HepG2 (cell line): ENCODE data around the gene CACNA1C. TPM values are rescaled to one million over a fixed set of nuclear protein-coding genes. Genes with fewer than 3 reads are reported as not detected.

Source experiments
- ATAC-seq: fragments of 200-7000 bp; cut with Tn5 transposase; 3 replicates; pipeline ENCODE4 v1.9.1; 2020; ENCODE audit warnings: mild to moderate bottlenecking, moderate library complexity
- BruUV-seq: library from RNA; stranded (reverse); fragments of 400-500 nt; replicated peaks from 2 replicates; lab custom pipeline; 2021; lab: Mats Ljungman, UMichigan
- CTCF ChIA-PET: fragments of 300-600 bp; formaldehyde crosslinking; extraction: SDS; loops from one replicate; lab custom pipeline; 2021; ENCODE audit warnings: low total read pairs, inconsistent platforms, low intra/inter-chr PET ratio; lab: Yijun Ruan, JAX
- POLR2A ChIA-PET: fragments of 350-600 bp; sonication (Branson Sonifier 250); formaldehyde crosslinking; loops from one replicate; lab custom pipeline; 2020; ENCODE audit warnings: antibody characterized with exemption, inconsistent platforms; lab: Yijun Ruan, JAX
- DNase-seq: peaks from one replicate; pipeline ENCODE4 v3.0.0-alpha.2; 2015; ENCODE audit warnings: low spot score
- FAIRE-seq: peaks from 3 replicates; lab custom pipeline; 2011; peaks lifted over from hg19 to GRCh38; lab: Jason Lieb, UNC
- H2AFZ ChIP-seq: one replicate; pipeline ENCODE4 v1.6.1; 2011; ENCODE audit warnings: low read length, inconsistent platforms
- H3K27ac ChIP-seq: fragments of 300-600 bp; 3 replicates; pipeline ENCODE4 v1.8.0; 2011; ENCODE audit warnings: mixed run types, mild to moderate bottlenecking, mixed read lengths, low read length, inconsistent platforms; ENCODE audit not compliant: insufficient read depth; ENCODE audit errors: extremely low read length
- H3K27me3 ChIP-seq, 2 experiments: fragments of 200-600 bp in 1 of 2; 2 replicates in 1 of 2; 3 replicates in 1 of 2; pipeline versions ENCODE4 v1.6.0 to v1.8.0; 2011; ENCODE audit warnings: low read length in 2 of 2, mild to moderate bottlenecking in 2 of 2, moderate library complexity in 2 of 2, inconsistent platforms in 1 of 2; ENCODE audit not compliant: insufficient read depth in 2 of 2, control insufficient read depth in 1 of 2
- H3K36me3 ChIP-seq, 2 experiments: fragments of 200-600 bp in 1 of 2; replicated peaks in 1 of 2; 2 replicates in 1 of 2; 3 replicates in 1 of 2; pipeline versions ENCODE4 v1.5.1 to v1.8.0; 2011; ENCODE audit warnings: low read length in 2 of 2, inconsistent platforms in 1 of 2; ENCODE audit not compliant: insufficient read depth in 2 of 2, control insufficient read depth in 1 of 2
- H3K4me1 ChIP-seq: 2 replicates; pipeline ENCODE4 v1.5.1; 2012; ENCODE audit warnings: low read length, inconsistent platforms; ENCODE audit not compliant: insufficient read depth
- H3K4me2 ChIP-seq: 2 replicates; pipeline ENCODE4 v1.6.0; 2011; ENCODE audit warnings: low read depth, low read length, inconsistent platforms
- H3K4me3 ChIP-seq, 3 experiments: fragments of 200-600 bp in 1 of 3; sonication (generic), shearing (Covaris generic) in 1 of 3; replicated peaks in 1 of 3; 2 replicates each; pipeline ENCODE4 v1.5.1; 2011 to 2016; ENCODE audit warnings: low read length in 3 of 3, inconsistent platforms in 2 of 3, low read depth in 2 of 3, mild to moderate bottlenecking in 2 of 3, control low read depth in 1 of 3, mixed read lengths in 1 of 3; ENCODE audit not compliant: insufficient read depth in 1 of 3
- H3K79me2 ChIP-seq: one replicate; pipeline ENCODE4 v1.6.1; 2011; ENCODE audit warnings: low read length, inconsistent platforms; ENCODE audit not compliant: insufficient read depth
- H3K9ac ChIP-seq: 2 replicates; pipeline ENCODE4 v1.6.0; 2011; ENCODE audit warnings: mild to moderate bottlenecking, low read depth, low read length, inconsistent platforms; ENCODE audit not compliant: insufficient read depth
- H3K9me3 ChIP-seq: 2 replicates; pipeline ENCODE4 v1.5.1; 2012; ENCODE audit warnings: mild to moderate bottlenecking, low read length
- H4K20me1 ChIP-seq: 2 replicates; pipeline ENCODE4 v1.6.0; 2011; ENCODE audit warnings: inconsistent platforms, mild to moderate bottlenecking, low read length, moderate library complexity; ENCODE audit not compliant: insufficient read depth
- AHR ChIP-seq: IDR thresholded peaks from 2 replicates; pipeline ENCODE4 v1.6.1; 2018; ENCODE audit warnings: missing genetic modification reagents, missing compliant biosample characterization
- GATA4 ChIP-seq: sonication (generic); IDR thresholded peaks from 2 replicates; pipeline ENCODE4 v1.6.1; 2016; ENCODE audit warnings: antibody characterized with exemption, low read depth, borderline replicate concordance
- MBD4 ChIP-seq: IDR thresholded peaks from 2 replicates; pipeline ENCODE4 v1.6.1; 2012; ENCODE audit warnings: low read length, inconsistent platforms, borderline replicate concordance
- NAIF1 ChIP-seq: sonication (generic); formaldehyde crosslinking; IDR thresholded peaks from 2 replicates; pipeline ENCODE4 v1.5.0; 2020; ENCODE audit warnings: mild to moderate bottlenecking, missing genetic modification reagents, borderline replicate concordance
- SMARCC2 ChIP-seq: fragments of 450-650 bp; IDR thresholded peaks from 2 replicates; pipeline ENCODE4 v1.6.1; 2017; ENCODE audit warnings: antibody characterized with exemption, mild to moderate bottlenecking
- SPEN ChIP-seq: sonication (generic); formaldehyde crosslinking; IDR thresholded peaks from 2 replicates; pipeline ENCODE4 v1.5.1; 2020; ENCODE audit warnings: low read depth, mild to moderate bottlenecking, missing genetic modification reagents
- YEATS4 ChIP-seq: sonication (generic); formaldehyde crosslinking; IDR thresholded peaks from 2 replicates; pipeline ENCODE4 v1.4.0; 2020; ENCODE audit warnings: missing genetic modification reagents, borderline replicate concordance
- ZBTB20 ChIP-seq: sonication (generic); formaldehyde crosslinking; IDR thresholded peaks from 2 replicates; pipeline ENCODE4 v1.8.1; 2023; ENCODE audit warnings: missing genetic modification reagents, low read depth, mild to moderate bottlenecking, borderline replicate concordance
- ZBTB34 ChIP-seq: sonication (generic); formaldehyde crosslinking; IDR thresholded peaks from 2 replicates; pipeline ENCODE4 v1.8.0; 2022; ENCODE audit warnings: mild to moderate bottlenecking, missing genetic modification reagents
- ZNF318 ChIP-seq: sonication (generic); formaldehyde crosslinking; IDR thresholded peaks from 2 replicates; pipeline ENCODE4 v1.4.0; 2020; ENCODE audit warnings: mild to moderate bottlenecking, missing genetic modification reagents
- ZNF460 ChIP-seq: sonication (generic); formaldehyde crosslinking; IDR thresholded peaks from 2 replicates; pipeline ENCODE4 v1.5.1; 2020; ENCODE audit warnings: missing genetic modification reagents, mild to moderate bottlenecking, borderline replicate concordance
- ZNF790 ChIP-seq: sonication (generic); formaldehyde crosslinking; IDR thresholded peaks from 2 replicates; pipeline ENCODE4 v1.8.0; 2022; ENCODE audit warnings: missing genetic modification reagents, mild to moderate bottlenecking, borderline replicate concordance
- WGBS: methylation state at CpG from one replicate; pipeline ENCODE4 v1.1.6; 2017; ENCODE audit warnings: low lambda C conversion rate; 5-methylcytosine and 5-hydroxymethylcytosine counted together
- in situ Hi-C: cut with HindIII; loops from 2 replicates; pipeline ENCODE4 v1.10.0; 2017; ENCODE audit warnings: low pct_unique_long_range_greater_than_20kb; ENCODE audit not compliant: extremely low pct_ligation_motif_present
- intact Hi-C: fragments of 100-400 bp; cut with micrococcal nuclease; formaldehyde crosslinking; loops from one replicate; pipeline ENCODE4 v1.10.0; 2022; ENCODE audit not compliant: unreplicated experiment
- polyA plus RNA-seq, 8 experiments: library from polyadenylated mRNA; depleted of rRNA in 3 of 8; stranded (reverse) in 7 of 8; unstranded in 1 of 8; fragments of >200 nt; fragmentation: Illumina TruSeq in 4 of 8; extraction: Trizol in 4 of 8; gene quantifications; 2 replicates each; pipeline versions ENCODE4 v1.2.1 to v1.2.3, GENCODE V29; 2011 to 2016; ENCODE audit warnings: low read depth in 4 of 8, missing spikeins in 1 of 8, mixed read lengths in 1 of 8; ENCODE audit not compliant: insufficient read depth in 1 of 8
- total RNA-seq, 5 experiments: library from RNA; depleted of rRNA; stranded (reverse); fragments of >200 nt; fragmentation: Illumina TruSeq; extraction: Trizol; gene quantifications; 2 replicates each; pipeline ENCODE4 v1.2.3, GENCODE V29; 2016; ENCODE audit warnings: low read depth in 1 of 5

Gene CACNA1C
- total and polyA plus RNA-seq, 2 of the 13 experiments (the other 11 are each of a cell fraction or from before 2014, with no cell fraction given) = not detected

GRCh38 chr12:2057795-2058408, 5.1 kb downstream of the CACNA1C start (continued):
- TF ChIP-seq ZBTB34 (CRISPR knock-in tag) = no peak

GRCh38 chr12:2058837-2059236, 6.0 kb downstream of the CACNA1C start:
- Histone ChIP-seq H3K27me3 (peaks cover 1 to 84% of the 10 kb centered on the region in 2 experiments), H3K27ac (no peak overlapping the region), H2AFZ (no peak overlapping the region), H4K20me1 (no peaks in the 10 kb centered on the region), H3K4me3 (no peak overlapping the region), H3K9ac (no peak overlapping the region), H3K79me2 (no peaks in the 10 kb centered on the region), H3K9me3 (no peaks in the 10 kb centered on the region), H3K4me1 (no peaks in the 10 kb centered on the region), H3K36me3 (no peaks in the 10 kb centered on the region), H3K4me2 (no peak overlapping the region)
- no peak for DNase-seq
- intact Hi-C loops = no loop called here
- CTCF ChIA-PET = no interaction called here
- no TSS peak for BruUV-seq
- FAIRE-seq = no peak
- in situ Hi-C loops = loop anchor here (5.0 to 10.0 kb wide), 2 partner anchors 223 to 526 kb away; no protein-coding TSS in a partner anchor
- WGBS = 7% methylated on average over 5 of the region's 6 CpGs
- POLR2A ChIA-PET = no interaction called here
- no peak for ATAC-seq
- TF ChIP-seq ZBTB20 (CRISPR knock-in tag) (no peak), ZNF460 (no peak), ZNF318 (CRISPR knock-in tag) (no peak), YEATS4 (no peak), SMARCC2 (no peak), NAIF1 (no peak), AHR (no peak), MBD4 (no peak), SPEN (CRISPR knock-in tag) (no peak), ZNF790 (CRISPR knock-in tag) (no peak), GATA4 (no peak)
